Naive thymus-derived CD8-positive, alpha-beta T cell (primary cell): ENCODE data around the gene DCTN1. TPM values are rescaled to one million over a fixed set of nuclear protein-coding genes. Genes with fewer than 3 reads are reported as not detected.

Source experiments
- ATAC-seq, 2 donors: fragments of 150-1000 bp; cut with Tn5 transposase in 1 of 2; sonication (Bioruptor Pico), chemical (Tn5 transposase) in 1 of 2; 1 replicate in 1 of 2; 2 replicates in 1 of 2; pipeline ENCODE4 v1.10.0; 2021; ENCODE audit warnings: mild to moderate bottlenecking in 2 of 2, moderate library complexity in 2 of 2
- POLR2A ChIA-PET: fragments of 350-600 bp; sonication (Branson Sonifier 250); formaldehyde crosslinking; loops from one replicate; lab custom pipeline; 2021; ENCODE audit warnings: antibody characterized with exemption; lab: Charles Lee
- DNase-seq, 10 donors: peaks; one replicate each; pipeline versions ENCODE4 v3.0.0 to v3.0.0-alpha.2; 2020 to 2022
- H3K27ac Mint-ChIP-seq, 10 donors: one replicate each; pipeline ENCODE4 v1.8.0; 2020 to 2022; ENCODE audit warnings: mild to moderate bottlenecking in 10 of 10, mixed read lengths in 10 of 10, moderate library complexity in 4 of 10, inconsistent platforms in 1 of 10
- H3K27me3 Mint-ChIP-seq, 5 donors: one replicate each; pipeline ENCODE4 v1.8.0; 2021 to 2022; ENCODE audit warnings: mixed read lengths in 5 of 5
- H3K36me3 Mint-ChIP-seq, 3 donors: one replicate each; pipeline ENCODE4 v1.8.0; 2020 to 2022; ENCODE audit warnings: mixed read lengths in 3 of 3, mild to moderate bottlenecking in 2 of 3, inconsistent platforms in 1 of 3
- H3K4me1 Mint-ChIP-seq, 4 donors: one replicate each; pipeline ENCODE4 v1.8.0; 2021 to 2022; ENCODE audit warnings: mixed read lengths in 4 of 4
- H3K4me3 Mint-ChIP-seq, 10 donors: one replicate each; pipeline ENCODE4 v1.8.0; 2020 to 2022; ENCODE audit warnings: mild to moderate bottlenecking in 10 of 10, mixed read lengths in 10 of 10, moderate library complexity in 6 of 10, inconsistent platforms in 1 of 10
- H3K9me3 Mint-ChIP-seq, 9 donors: one replicate each; pipeline ENCODE4 v1.8.0; 2020 to 2022; ENCODE audit warnings: mixed read lengths in 9 of 9, mild to moderate bottlenecking in 3 of 9, inconsistent platforms in 1 of 9, moderate library complexity in 1 of 9
- polyA plus RNA-seq, 3 donors: library from polyadenylated mRNA; unstranded; fragments of 300-500 nt; fragmentation: Illumina TruSeq; gene quantifications; one replicate each; pipeline ENCODE4 v1.2.3, GENCODE V29; 2021
- total RNA-seq, 8 experiments: library from RNA in 2 of 8; stranded (reverse) in 2 of 8; gene quantifications; one replicate each; pipeline ENCODE4 v1.2.3 and lab custom pipeline; 2021 to 2026

The DCTN1 gene
- total and polyA plus RNA-seq, 5 experiments from 2014 or later: 55.0 to 108 (median 80.1) TPM

- H3K4me1 Mint-ChIP-seq: peaks cover 0 to 10% (median 0%) of the 10 kb centered on the region in 4 donors
- no peak overlapping the region for H3K4me3 Mint-ChIP-seq
- DNase-seq (no peak), ATAC-seq (no peak)
- H3K27me3 Mint-ChIP-seq: no peaks in the 10 kb centered on the region
- no peaks in the 10 kb centered on the region for H3K9me3 Mint-ChIP-seq
- POLR2A ChIA-PET: no interaction called here
- peak overlapping the region in 2 of 10 donors; percentile 14 to 22 for H3K27ac Mint-ChIP-seq
- H3K36me3 Mint-ChIP-seq: peaks cover 0 to 18% (median 3%) of the 10 kb centered on the region in 3 donors
Measured at GRCh38 chr2:74333175-74333574, 46.9 kb downstream of the DCTN1 start.

GRCh38 chr2:74332550-74333174 lies 47.4 kb downstream of the DCTN1 start:
- POLR2A ChIA-PET: no interaction called here
- peak overlapping the region in 1 of 10 donors; percentile 22 for H3K27ac Mint-ChIP-seq

GRCh38 chr2:74328573-74328972 lies 51.5 kb downstream of the DCTN1 start:
- POLR2A ChIA-PET: no interaction called here
- H3K27ac Mint-ChIP-seq: no peak overlapping the region
- DNase-seq (no peak), ATAC-seq (no peak)
- peaks cover 0 to 2% (median 0%) of the 10 kb centered on the region in 4 donors for H3K4me1 Mint-ChIP-seq
- H3K9me3 Mint-ChIP-seq: no peaks in the 10 kb centered on the region
- peaks cover 0 to 25% (median 8%) of the 10 kb centered on the region in 3 donors for H3K36me3 Mint-ChIP-seq
- no peak overlapping the region for H3K4me3 Mint-ChIP-seq
- H3K27me3 Mint-ChIP-seq: no peaks in the 10 kb centered on the region

More at GRCh38 chr2:74332550-74333174, 47.4 kb downstream of the DCTN1 start:
- H3K4me3 Mint-ChIP-seq: no peak overlapping the region
- H3K27me3 Mint-ChIP-seq: no peaks in the 10 kb centered on the region
- H3K36me3 Mint-ChIP-seq: peaks cover 0 to 18% (median 3%) of the 10 kb centered on the region in 3 donors
- H3K9me3 Mint-ChIP-seq: no peaks in the 10 kb centered on the region
- peaks cover 0 to 10% (median under 1%) of the 10 kb centered on the region in 4 donors for H3K4me1 Mint-ChIP-seq
- DNase-seq (no peak), ATAC-seq (no peak)

GRCh38 chr2:74328074-74328473 lies 52.0 kb downstream of the DCTN1 start:
- ATAC-seq: no peak
- no peak overlapping the region for H3K4me3 Mint-ChIP-seq
- POLR2A ChIA-PET: no interaction called here
- no peaks in the 10 kb centered on the region for H3K27me3 Mint-ChIP-seq
- peaks cover 0 to 30% (median 6%) of the 10 kb centered on the region in 3 donors for H3K36me3 Mint-ChIP-seq
- H3K27ac Mint-ChIP-seq: peak overlapping the region in 2 of 10 donors; percentile 45 to 71
- H3K9me3 Mint-ChIP-seq: no peaks in the 10 kb centered on the region
- peaks cover 0 to 2% (median 0%) of the 10 kb centered on the region in 4 donors for H3K4me1 Mint-ChIP-seq
- DNase-seq: no peak

GRCh38 chr2:74327627-74328026 lies 52.5 kb downstream of the DCTN1 start:
- POLR2A ChIA-PET: no interaction called here
- Mint-ChIP-seq H3K4me1 (peaks cover 0 to 2% (median 0%) of the 10 kb centered on the region in 4 donors), H3K27ac (peak overlapping the region in 1 of 10 donors; percentile 71), H3K9me3 (no peaks in the 10 kb centered on the region), H3K27me3 (no peaks in the 10 kb centered on the region), H3K36me3 (peaks cover 0 to 28% (median 5%) of the 10 kb centered on the region in 3 donors), H3K4me3 (no peak overlapping the region)
- no peak for ATAC-seq
- DNase-seq: no peak

GRCh38 chr2:74327199-74327598 lies 52.9 kb downstream of the DCTN1 start:
- no peak for DNase-seq
- H3K27ac Mint-ChIP-seq: peak overlapping the region in 1 of 10 donors; percentile 44
- peaks cover 0 to 2% (median 0%) of the 10 kb centered on the region in 4 donors for H3K4me1 Mint-ChIP-seq
- no peak overlapping the region for H3K4me3 Mint-ChIP-seq
- POLR2A ChIA-PET: no interaction called here
- H3K27me3 Mint-ChIP-seq: no peaks in the 10 kb centered on the region
- H3K36me3 Mint-ChIP-seq: peaks cover 0 to 25% (median 5%) of the 10 kb centered on the region in 3 donors
- no peaks in the 10 kb centered on the region for H3K9me3 Mint-ChIP-seq
- no peak for ATAC-seq

GRCh38 chr2:74325815-74326214 lies 54.3 kb downstream of the DCTN1 start:
- Mint-ChIP-seq H3K27ac (no peak overlapping the region), H3K9me3 (no peaks in the 10 kb centered on the region), H3K36me3 (peaks cover 0 to 21% (median 14%) of the 10 kb centered on the region in 3 donors), H3K4me1 (peaks cover 0 to 2% (median 0%) of the 10 kb centered on the region in 4 donors), H3K4me3 (no peak overlapping the region), H3K27me3 (no peaks in the 10 kb centered on the region)
- DNase-seq: no peak
- ATAC-seq: no peak
- POLR2A ChIA-PET: no interaction called here

GRCh38 chr2:74321737-74322136 lies 58.4 kb downstream of the DCTN1 start:
- POLR2A ChIA-PET: no interaction called here
- H3K27ac Mint-ChIP-seq: no peak overlapping the region
- no peak overlapping the region for H3K4me3 Mint-ChIP-seq
- H3K36me3 Mint-ChIP-seq: peaks cover 0 to 27% (median 24%) of the 10 kb centered on the region in 3 donors
- H3K9me3 Mint-ChIP-seq: no peaks in the 10 kb centered on the region
- no peaks in the 10 kb centered on the region for H3K27me3 Mint-ChIP-seq
- no peak for DNase-seq
- H3K4me1 Mint-ChIP-seq: no peaks in the 10 kb centered on the region
- no peak for ATAC-seq

GRCh38 chr2:74317701-74318100 lies 62.4 kb downstream of the DCTN1 start:
- POLR2A ChIA-PET: no interaction called here
- H3K9me3 Mint-ChIP-seq: no peaks in the 10 kb centered on the region
- DNase-seq (no peak), ATAC-seq (no peak)
- peaks cover 0 to 2% (median 0%) of the 10 kb centered on the region in 4 donors for H3K4me1 Mint-ChIP-seq
- H3K27me3 Mint-ChIP-seq: no peaks in the 10 kb centered on the region
- H3K4me3 Mint-ChIP-seq: no peak overlapping the region
- no peak overlapping the region for H3K27ac Mint-ChIP-seq
- H3K36me3 Mint-ChIP-seq: peaks cover 6 to 42% (median 28%) of the 10 kb centered on the region in 3 donors

GRCh38 chr2:74316627-74317295 lies 63.4 kb downstream of the DCTN1 start:
- no peak for DNase-seq
- no peaks in the 10 kb centered on the region for H3K9me3 Mint-ChIP-seq
- no peaks in the 10 kb centered on the region for H3K27me3 Mint-ChIP-seq
- peaks cover 0 to 2% (median 0%) of the 10 kb centered on the region in 4 donors for H3K4me1 Mint-ChIP-seq
- ATAC-seq: no peak
- peak overlapping the region in 1 of 10 donors; percentile 24 for H3K27ac Mint-ChIP-seq
- POLR2A ChIA-PET: interaction anchor here (0.6 kb wide), 1 partner anchor 150 kb away, joined by 4 read pairs; no protein-coding TSS in a partner anchor
- peaks cover 10 to 49% (median 28%) of the 10 kb centered on the region in 3 donors for H3K36me3 Mint-ChIP-seq
- no peak overlapping the region for H3K4me3 Mint-ChIP-seq

- no peak overlapping the region for H3K27ac Mint-ChIP-seq
- POLR2A ChIA-PET: no interaction called here
- no peak for DNase-seq
Measured at GRCh38 chr2:74314107-74314506, 66.0 kb downstream of the DCTN1 start.

GRCh38 chr2:74313497-74313896 lies 66.6 kb downstream of the DCTN1 start:
- DNase-seq (no peak), ATAC-seq (no peak)
- H3K4me3 Mint-ChIP-seq: no peak overlapping the region
- H3K27ac Mint-ChIP-seq: peak overlapping the region in 1 of 10 donors; percentile 34
- peaks cover 18 to 38% (median 32%) of the 10 kb centered on the region in 3 donors for H3K36me3 Mint-ChIP-seq
- no peaks in the 10 kb centered on the region for H3K9me3 Mint-ChIP-seq
- POLR2A ChIA-PET: no interaction called here
- H3K4me1 Mint-ChIP-seq: peaks cover 0 to 2% (median 0%) of the 10 kb centered on the region in 4 donors
- no peaks in the 10 kb centered on the region for H3K27me3 Mint-ChIP-seq

More at GRCh38 chr2:74314107-74314506, 66.0 kb downstream of the DCTN1 start:
- H3K4me1 Mint-ChIP-seq: peaks cover 0 to 2% (median 0%) of the 10 kb centered on the region in 4 donors
- no peak for ATAC-seq
- H3K27me3 Mint-ChIP-seq: no peaks in the 10 kb centered on the region
- no peaks in the 10 kb centered on the region for H3K9me3 Mint-ChIP-seq
- no peak overlapping the region for H3K4me3 Mint-ChIP-seq
- peaks cover 18 to 37% (median 31%) of the 10 kb centered on the region in 3 donors for H3K36me3 Mint-ChIP-seq

GRCh38 chr2:74312913-74313312 lies 67.2 kb downstream of the DCTN1 start:
- H3K4me1 Mint-ChIP-seq: peaks cover 0 to 2% (median 0%) of the 10 kb centered on the region in 4 donors
- ATAC-seq (no peak), DNase-seq (no peak)
- H3K27ac Mint-ChIP-seq: no peak overlapping the region
- no peaks in the 10 kb centered on the region for H3K9me3 Mint-ChIP-seq
- POLR2A ChIA-PET: no interaction called here
- peaks cover 18 to 38% (median 32%) of the 10 kb centered on the region in 3 donors for H3K36me3 Mint-ChIP-seq
- H3K4me3 Mint-ChIP-seq: no peak overlapping the region
- no peaks in the 10 kb centered on the region for H3K27me3 Mint-ChIP-seq
